IPS-11a (cell line): ENCODE results near the gene PLEKHA1.

Experiments
- H3K4me3 ChIP-seq: one replicate; pipeline ENCODE4 v1.5.1; 2013; ENCODE audit warnings: low read depth, low read length, control low read depth

The PLEKHA1 gene

DNA sequence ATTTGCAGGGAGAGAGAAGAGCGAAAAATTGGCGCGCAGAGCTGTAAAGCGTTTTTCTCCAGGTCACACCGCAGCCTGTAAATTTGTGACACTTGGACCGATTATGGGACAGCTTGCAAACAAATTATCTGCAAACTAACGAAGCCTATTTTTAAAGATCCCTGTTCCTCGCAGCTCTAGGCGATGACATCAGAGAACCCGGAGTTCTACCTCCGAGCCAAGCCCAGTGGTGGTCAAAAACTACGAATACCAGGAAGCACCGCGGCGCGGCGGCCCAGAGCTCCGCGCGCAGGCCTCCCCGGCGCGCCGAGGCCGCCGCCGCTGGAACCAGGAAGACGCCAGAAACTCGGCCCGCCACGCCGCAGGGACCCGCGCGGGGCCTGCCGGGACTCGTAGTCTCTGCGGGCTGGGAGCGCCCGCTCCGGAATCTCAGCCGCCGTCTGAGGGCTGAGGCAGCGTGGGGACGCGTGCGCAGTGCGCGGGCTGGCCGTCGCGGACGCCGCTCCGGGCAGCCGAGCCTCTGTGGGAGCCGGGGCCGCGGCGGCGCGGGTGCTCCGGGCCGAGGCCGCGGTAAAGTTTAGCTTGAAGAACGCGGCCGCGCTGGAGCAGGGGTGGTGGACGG is at the start of gene PLEKHA1:
PLEKHA1 (plus strand) TSS at position 472 of the 622 bp plus-strand sequence. CDS start 18,493 bp downstream, outside the sequence.
- peak within 1 kb of the TSS; percentile 72 for H3K4me3 ChIP-seq

DNA sequence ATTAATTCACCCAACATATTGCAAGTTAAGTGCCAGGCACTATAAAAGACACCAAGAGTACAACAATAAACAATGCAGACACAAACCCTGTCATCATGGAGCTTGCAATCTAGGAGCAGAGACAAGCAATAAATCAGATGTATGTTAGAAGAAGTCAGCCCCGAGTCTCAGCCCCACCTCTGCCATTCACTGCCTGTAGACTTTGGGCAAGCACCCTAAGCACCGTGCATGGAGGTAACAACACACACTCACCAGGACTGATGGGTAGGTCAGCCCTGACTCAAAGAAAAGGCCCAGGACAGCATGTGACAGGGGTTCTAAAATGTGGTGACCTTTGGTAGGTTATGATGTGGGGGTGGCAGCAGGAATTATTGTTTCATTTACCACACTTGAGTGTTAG is 49.3 kb upstream of the PLEKHA1 start:
- no peak overlapping the region for H3K4me3 ChIP-seq

DNA sequence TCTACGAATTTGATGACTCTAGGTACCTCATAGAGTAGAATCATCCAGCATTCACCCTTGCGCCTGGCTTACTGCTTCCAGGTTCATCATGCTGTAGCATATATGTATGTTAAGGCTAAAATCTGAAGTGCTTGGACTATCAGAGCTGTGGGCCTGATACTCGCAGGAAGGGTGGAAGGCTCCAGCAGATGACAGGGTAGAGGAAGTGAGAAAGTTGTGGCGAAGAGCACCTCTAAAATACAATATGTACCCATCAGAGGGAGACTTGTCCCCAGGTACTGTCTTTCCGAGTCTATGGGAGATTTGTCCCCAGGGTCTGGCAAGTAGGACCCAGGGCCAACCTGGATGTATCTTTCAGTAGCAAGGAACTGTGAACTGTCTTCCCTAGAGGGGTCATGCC is 48.1 kb upstream of the PLEKHA1 start:
- no peak overlapping the region for H3K4me3 ChIP-seq

DNA sequence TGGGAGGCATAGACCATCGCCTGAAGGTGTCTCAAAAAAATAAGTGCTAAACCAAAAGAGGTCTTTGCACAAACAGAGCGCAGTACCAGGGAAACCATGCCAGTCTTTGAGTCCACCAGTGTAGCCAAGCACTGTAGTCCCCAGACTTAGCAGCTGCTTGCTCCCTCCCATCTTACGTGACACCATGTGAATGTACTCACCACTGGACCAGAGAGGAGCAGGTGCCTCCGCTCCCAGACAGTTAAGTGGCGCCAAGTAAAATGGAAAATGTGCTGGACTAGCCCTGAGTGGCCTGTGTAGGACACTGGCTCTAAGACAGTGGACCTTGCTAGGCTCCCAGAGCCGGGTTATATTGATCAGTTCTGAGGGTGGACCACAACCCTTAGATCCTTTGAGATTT is 47.7 kb upstream of the PLEKHA1 start:
- H3K4me3 ChIP-seq, result no peak overlapping the region

DNA sequence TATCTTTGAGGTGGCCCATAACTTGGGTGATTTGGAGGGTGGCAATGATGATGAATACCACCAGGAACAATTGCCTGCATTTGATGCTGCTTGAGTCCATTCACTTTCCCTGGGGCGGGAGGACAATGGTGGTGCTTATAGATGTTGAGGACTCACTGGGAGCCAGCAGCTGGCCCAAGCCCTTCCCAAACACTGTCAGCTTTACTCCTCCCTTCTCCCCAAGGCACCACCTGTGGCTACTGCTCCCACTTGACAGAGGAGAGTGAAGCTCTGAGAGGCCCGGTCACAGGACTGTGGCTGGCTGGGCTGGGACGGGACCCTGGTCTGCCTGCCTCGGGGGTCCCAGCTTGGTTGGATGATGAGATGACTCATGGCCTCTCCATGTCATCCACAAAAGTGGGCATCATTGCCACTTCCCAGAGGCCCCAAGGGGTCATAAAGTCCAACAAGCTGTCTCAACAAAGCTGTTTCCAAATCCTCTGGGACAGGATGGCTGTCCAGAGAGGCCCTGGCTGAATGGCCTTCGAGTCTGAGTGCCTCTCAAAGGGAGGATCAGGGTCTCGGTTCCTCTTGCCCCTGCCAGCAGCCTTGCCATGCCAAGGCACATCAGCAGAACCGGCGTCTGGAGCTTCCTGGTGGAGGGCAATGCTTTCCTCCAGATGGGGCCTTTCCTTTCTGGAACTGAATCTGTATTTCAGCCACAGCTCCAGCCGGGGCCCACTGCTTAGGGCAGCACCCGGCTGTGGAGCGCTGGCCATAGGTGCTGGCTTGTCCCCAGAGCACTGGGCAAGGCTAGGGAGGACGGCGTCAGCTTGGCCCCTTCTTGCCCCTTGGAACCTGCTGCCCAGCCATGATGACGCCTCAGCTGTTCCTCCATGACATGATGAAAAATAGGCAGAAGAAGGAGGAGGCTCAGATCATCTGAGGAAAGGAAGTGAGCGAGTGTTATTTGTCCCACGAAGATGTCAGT is 47.0 kb upstream of the PLEKHA1 start:
- no peak overlapping the region for H3K4me3 ChIP-seq

DNA sequence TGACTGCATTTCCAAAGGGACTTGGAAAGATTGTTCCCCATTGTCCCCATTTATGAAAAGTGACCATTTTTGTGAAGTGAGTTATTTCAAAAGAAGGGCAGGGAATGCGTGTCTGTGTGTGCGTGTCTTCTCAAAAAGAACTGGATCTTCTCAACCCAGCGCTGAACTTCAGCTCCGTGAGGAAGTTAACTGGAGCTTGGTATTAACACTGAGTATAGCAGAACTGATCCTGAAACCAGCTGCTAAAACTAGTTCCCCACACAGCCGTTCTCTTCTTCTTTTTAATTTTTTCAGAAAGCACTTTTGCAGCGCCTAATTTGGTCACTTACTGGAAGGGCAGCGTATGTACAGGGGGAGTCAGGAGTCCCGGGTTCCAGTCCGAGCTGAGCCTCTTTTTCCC is 45.8 kb upstream of the PLEKHA1 start:
- no peak overlapping the region for H3K4me3 ChIP-seq

DNA sequence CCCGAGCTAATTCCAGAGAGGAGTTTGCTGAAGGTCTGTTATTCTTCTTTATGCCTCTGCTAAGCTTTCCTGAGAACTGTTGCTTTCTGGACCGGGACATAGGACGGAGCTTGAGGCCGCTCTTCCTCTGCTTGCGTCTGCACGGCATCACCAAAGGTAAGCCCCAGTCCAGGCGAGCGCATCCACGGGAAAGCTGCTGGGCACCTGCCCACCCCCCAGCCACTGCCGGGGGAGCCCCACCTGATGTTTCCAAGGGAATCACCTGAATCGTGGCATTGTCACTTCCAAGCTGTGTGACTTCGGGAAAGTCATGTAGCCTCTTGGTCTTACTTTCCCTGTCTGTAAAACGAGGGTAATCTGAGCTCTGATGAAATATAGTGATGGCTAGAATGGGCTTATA is 45.1 kb upstream of the PLEKHA1 start:
- H3K4me3 ChIP-seq, result no peak overlapping the region

DNA sequence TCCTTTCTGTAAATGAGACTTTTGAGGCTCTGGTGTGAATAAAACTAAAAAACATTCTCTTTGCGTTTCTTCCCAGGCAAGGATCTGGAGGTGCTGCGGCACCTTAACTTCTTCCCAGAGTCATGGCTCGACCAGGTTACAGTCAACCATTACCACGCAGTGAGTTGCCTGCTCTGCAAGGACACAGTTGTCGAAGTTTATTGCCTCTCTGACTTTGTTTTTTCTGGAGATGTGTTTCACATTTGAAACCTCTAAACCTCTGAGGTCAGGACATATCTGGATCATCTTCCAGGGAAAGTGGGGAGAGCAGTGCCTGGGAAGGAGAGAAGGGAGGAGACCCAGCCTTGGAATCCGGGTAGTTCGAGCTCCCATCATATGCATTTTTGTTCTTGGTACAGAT is 43.4 kb upstream of the PLEKHA1 start:
- H3K4me3 ChIP-seq, result no peak overlapping the region

DNA sequence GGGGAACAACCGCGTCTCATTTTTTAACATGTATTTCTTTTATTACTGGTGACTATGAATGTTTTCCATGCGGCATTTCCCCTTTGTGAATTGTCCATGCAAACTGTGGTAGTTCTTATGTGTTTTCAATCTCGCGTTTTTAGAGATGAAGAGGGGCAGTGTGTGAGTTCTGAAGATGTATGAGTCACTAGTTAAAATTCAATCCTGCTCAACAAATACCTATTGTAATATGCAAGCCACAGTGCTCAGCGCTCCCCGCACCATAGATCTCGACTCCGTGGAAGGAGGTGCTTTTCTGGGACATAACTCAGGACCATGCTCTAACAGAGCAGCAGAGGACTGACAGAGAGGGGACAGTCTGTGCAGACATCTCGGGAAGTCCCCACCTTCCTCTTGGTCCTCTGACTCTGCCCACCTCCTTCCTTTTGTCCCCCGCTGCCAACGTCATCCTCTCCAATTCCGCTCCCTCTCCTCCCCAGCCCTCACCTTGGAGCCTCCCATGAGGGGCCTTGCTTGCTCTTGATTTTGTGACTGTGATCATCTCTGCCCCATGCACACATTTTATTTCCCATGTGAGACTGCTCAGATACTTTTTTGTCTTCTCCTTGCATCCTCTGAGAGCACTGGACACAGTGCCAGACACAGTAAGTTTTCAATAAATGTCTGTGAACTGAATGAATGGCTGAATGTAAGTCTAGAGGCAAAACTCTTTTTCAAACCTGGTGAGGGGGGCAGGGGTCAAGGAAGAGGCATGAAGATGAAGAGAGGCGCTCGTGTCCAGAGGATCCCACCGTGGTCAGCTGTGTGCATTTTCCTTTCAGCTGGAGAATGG is 42.7 kb upstream of the PLEKHA1 start:
- no peak overlapping the region for H3K4me3 ChIP-seq

DNA sequence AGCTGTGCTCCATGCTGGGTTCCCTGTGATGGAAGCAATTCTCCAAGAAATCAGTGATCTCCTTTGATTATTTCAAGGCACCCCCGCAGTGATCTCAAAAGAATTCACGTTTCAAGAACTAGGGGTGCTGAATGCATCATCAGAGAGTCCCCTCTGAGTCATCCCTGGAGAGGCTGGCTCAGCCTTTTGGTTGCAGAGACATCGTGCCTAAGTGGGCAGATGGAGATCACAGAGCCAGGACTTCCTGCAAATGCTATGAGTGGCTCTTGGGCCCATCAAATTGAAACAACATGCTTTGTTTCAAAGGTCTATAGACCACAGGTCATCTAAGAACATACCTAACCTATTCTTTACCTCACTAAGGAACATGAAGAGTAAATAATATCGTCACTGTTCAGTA is 41.5 kb upstream of the PLEKHA1 start:
- no peak overlapping the region for H3K4me3 ChIP-seq

DNA sequence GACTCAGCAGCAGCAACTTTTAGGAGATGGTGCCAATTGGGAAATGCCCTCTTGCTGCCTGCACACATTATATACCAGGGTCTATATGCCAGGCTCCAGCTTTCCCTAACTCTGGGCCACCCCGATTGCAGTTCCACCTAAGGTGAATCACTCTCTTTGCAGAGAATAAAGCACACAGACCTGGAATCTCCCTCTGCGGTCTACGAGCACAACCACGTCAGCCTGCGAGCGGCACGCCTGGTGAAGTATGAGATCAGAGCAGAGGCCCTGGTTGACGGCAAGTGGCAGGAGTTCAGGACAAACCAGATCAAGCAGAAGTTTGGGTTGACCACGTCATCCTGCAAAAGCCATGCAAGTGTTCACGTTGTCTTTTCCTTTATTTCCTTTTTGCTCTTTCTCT is 38.2 kb upstream of the PLEKHA1 start:
- H3K4me3 ChIP-seq, result no peak overlapping the region

DNA sequence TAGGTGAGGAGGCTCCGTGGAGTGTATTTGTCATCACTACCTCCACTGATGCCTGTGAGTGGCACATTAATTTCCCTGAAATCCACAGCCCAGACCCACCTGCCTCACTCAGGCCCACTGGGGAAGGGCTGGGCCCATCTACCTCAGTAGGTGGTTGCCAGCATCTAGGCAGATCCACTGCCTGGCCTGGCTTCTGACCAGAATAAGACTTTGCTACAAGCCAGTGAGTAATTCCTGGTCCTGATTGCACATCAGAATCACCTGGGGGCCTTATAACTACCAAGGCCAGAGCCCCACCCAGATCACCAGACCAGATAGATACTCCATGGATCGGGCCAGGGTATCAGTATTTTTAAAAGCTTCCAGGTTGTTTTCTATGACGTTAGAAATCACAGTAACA is 37.5 kb upstream of the PLEKHA1 start:
- H3K4me3 ChIP-seq, result no peak overlapping the region

DNA sequence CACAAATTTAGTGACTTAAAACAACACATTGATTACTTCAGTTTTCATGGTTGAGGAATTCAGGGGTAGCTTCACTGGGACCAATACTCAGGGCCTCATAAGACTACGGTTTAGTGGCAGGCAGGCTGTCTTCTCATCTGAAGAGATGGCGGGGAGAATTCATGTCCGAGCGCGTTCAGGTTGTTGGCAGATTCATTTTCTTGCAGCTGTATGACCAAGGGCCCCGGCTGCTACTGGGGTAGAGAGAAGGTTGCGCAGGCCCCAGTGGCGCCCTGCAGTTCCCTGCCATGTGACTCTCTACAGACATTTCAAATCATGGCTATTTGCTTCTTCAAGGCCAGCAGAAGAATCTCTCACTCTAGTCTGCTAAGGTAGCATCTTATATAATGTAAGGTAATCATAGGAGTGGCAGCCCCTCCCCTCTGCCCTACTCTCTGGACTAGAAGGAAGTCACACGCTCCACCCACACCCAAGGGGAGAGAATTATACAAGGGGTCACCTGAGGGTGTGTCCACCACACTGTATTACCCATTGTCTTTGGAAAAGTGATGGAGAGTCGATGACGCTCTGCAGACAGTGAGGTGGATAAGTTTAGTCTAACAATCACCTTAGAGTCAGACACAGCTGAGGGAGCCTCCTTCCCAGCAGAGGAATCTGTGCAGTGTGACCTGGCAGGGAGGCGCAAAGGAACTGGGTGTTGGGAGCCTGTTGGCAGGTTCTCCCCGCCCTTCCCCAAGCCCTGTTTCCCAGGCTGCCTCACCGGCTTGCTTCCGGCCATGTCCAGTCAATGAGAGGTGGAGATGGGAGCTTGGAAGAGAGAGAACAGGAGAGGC is 35.7 kb upstream of the PLEKHA1 start:
- H3K4me3 ChIP-seq, result no peak overlapping the region

DNA sequence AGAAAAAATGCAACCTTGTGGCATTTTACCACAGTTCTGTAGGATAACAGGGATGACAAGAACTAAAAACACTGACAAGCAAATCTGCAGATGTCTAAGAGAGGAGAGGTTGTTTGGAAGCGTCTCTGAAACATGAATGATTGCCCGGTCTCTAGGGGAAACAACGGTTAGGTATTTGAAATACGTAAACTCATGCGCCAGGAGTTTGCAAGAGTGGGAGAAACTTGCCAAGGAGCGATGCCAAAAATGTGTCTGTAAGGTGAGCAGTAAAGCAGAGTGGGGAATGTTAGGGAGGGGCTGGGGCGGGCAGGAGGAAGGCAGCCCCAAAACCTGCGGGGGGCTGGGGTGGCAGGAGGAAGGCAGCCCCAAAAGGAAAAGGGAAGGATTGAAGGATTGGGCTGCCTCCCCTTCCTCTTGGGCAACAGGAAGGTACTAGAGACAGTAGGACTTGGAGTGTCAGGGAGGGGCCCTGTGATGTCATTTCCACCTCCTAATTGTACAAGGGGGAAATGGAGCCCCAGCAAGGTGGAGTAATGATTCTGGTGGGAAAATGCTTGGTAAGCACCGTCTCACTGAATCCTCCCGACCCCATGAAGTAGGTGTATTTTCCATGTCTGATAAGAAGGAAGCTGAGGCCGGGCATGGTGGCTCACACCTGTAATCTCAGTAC is 33.2 kb upstream of the PLEKHA1 start:
- no peak overlapping the region for H3K4me3 ChIP-seq

DNA sequence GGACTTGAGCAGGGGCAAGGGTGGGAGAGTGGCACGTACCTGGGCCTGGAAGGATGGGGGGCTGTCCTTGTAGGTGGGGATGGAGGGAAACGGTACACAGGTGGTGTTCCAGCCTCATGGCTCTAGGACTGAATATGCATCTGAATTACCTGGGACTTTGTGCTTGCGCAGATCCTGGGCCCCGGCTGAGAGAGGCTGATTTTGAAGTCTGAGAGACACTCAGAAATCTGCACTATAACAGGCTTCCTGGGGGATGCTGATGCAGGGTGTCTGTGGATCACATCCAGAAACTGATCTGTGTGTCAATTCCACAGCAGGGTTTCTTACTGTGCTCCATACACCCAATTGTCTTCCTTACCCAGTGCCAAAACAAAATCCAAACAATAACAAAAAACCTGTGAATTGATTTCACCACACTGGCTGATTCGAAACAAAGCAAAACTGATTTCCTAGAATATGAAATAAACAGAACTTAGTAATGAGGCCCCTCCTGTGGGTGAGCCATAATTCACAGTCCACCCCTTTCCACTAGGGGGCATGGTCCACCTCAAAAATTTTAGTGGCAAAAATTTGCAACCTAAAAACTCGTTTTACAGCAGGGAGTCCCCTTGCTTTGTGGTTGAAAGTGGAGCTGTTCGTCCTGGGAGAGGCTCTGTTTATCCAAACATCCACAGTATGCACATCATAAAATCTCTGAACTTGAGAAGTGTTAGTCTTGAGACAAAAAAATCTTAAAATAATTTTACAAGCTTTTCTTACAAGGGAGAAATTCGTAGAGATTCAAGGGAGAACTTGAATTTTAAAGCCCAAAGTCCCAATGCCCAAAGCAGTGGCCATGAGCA is 32.0 kb upstream of the PLEKHA1 start:
- H3K4me3 ChIP-seq, result no peak overlapping the region

DNA sequence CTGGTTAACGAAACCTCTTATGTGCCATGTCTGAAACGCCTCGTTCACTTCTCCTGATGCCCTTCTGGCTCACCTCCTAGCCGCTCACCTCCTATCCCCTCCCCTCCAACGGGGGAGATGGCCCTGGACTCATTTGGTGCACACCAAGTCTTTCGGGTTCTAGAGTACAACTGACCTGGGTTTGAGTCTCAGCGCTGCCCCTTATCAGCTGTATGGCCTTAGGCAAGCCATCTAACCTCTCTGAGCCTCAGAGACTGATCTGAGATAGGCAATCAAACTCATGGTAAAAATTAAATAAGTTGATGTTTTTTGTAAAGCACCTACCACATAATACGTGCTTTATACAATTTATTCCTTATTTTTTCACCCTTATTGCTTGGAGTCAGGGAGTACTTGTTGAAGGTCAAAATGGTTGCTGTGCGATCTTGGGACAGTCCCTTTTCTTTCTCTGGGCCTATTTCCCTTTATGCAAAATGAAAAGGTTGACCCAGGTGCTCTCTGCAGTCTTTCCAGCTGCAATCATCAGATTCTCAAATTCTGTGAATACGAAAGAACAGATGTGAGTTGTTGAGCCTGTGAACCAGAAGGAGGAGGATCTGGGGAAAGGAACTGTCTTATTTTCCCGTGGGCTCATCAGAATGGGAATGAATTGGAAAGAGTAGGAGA is 31.2 kb upstream of the PLEKHA1 start:
- H3K4me3 ChIP-seq, result no peak overlapping the region

DNA sequence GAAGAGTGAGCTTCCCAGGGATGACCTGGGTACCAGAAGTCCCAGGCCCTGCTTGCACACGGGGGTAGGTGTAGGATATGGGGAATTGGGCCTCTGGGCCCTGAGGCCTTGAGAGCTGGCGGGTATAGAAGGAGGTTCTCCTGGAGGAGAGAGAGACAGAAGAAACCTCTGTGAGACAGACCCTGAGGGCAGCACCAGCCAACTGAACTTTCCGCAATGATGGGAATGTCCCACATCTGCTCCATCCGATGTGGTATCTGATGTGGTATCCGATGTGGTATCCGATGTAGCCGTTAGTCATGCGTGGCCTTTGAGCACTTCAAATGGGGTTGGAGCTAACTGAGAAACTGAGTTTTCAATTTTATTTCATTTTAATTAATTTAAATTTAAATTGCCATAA is 30.6 kb upstream of the PLEKHA1 start:
- no peak overlapping the region for H3K4me3 ChIP-seq

DNA sequence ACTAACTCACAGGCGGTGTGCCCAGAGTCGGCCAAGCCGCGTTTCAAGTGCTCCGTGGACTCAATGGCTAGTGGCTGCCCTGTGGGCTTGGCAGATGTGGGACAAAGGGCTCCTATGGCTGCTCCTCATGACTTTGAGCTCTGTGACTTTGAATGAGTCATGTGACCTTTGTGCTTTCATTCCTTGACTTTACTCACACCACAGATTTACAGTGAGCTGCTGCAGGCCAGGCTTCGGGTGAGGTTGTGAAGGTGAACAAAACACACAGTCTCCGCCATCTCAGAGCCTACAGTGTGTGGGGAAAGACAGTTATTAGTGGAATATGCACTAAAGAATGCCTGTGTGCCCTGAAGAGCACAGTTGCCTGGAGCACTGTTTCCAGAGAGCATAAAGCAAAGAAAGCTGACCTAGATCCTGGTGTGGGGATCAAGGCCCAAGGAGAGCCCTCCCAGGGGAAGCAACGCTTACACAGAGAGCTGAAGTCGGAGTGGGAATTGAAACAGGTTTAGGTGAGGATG is 29.7 kb upstream of the PLEKHA1 start:
- H3K4me3 ChIP-seq, result no peak overlapping the region
